Tibial artery (tissue), 4 donors: Measurements from ENCODE around the gene TBC1D1.

Source experiments
- DNase-seq, 2 donors: peaks; one replicate each; pipeline ENCODE4 v3.0.0-alpha.2; 2019
- H3K27ac ChIP-seq, 2 donors: fragments of 200-600 bp; sonication (generic) in 1 of 2; 1 replicate in 1 of 2; 2 replicates in 1 of 2; pipeline ENCODE4 v1.5.1; 2018 to 2019; ENCODE audit warnings: mild to moderate bottlenecking in 1 of 2
- H3K27me3 ChIP-seq, 2 donors: fragments of 200-600 bp; sonication (generic) in 1 of 2; one replicate each; pipeline versions ENCODE4 v1.5.1 to v1.6.0; 2016 to 2019
- H3K36me3 ChIP-seq, 3 donors: fragments of 200-600 bp; sonication (generic) in 2 of 3; one replicate each; pipeline ENCODE4 v1.5.1; 2016 to 2019; ENCODE audit warnings: mild to moderate bottlenecking in 2 of 3
- H3K4me1 ChIP-seq, 4 donors: fragments of 200-600 bp; sonication (generic) in 2 of 4; 1 replicate in 3 of 4; 2 replicates in 1 of 4; pipeline ENCODE4 v1.5.1; 2016 to 2019
- H3K4me3 ChIP-seq, 2 donors: fragments of 200-600 bp; sonication (generic) in 1 of 2; 1 replicate in 1 of 2; 2 replicates in 1 of 2; pipeline ENCODE4 v1.5.1; 2018 to 2019; ENCODE audit warnings: mild to moderate bottlenecking in 2 of 2
- H3K9me3 ChIP-seq, 3 donors: fragments of 200-600 bp; sonication (generic) in 1 of 3; one replicate each; pipeline ENCODE4 v1.5.1; 2016 to 2019
- CTCF ChIP-seq, 2 experiments: fragments of 200-600 bp in 1 of 2; fragments of 450-650 bp in 1 of 2; IDR thresholded peaks; one replicate each; pipeline ENCODE4 v1.5.1; 2017 to 2019; ENCODE audit warnings: antibody characterized with exemption in 2 of 2, mild to moderate bottlenecking in 1 of 2, moderate library complexity in 1 of 2
- intact Hi-C: fragments of 100-400 bp; cut with DNase I; formaldehyde crosslinking; loops from one replicate; pipeline ENCODE4 v1.15.0; 2023; ENCODE audit warnings: low total_unique reads

The TBC1D1 gene

GRCh38 chr4:38102957-38103588 is 212.2 kb downstream of the TBC1D1 start:
- Histone ChIP-seq H3K27ac (no peak overlapping the region), H3K27me3 (no peaks in the 10 kb centered on the region), H3K36me3 (peaks cover 31 to 77% (median 54%) of the 10 kb centered on the region in 3 donors), H3K9me3 (no peaks in the 10 kb centered on the region), H3K4me3 (no peak overlapping the region), H3K4me1 (peaks cover 0 to 30% (median 15%) of the 10 kb centered on the region in 4 donors)
- no peak for TF ChIP-seq CTCF (IDR thresholded peaks at IDR 0.05)
- no peak for DNase-seq
- intact Hi-C loops = no loop called here

GRCh38 chr4:38105475-38106220 is 214.8 kb downstream of the TBC1D1 start:
- Histone ChIP-seq H3K36me3 (peaks cover 43 to 91% (median 58%) of the 10 kb centered on the region in 3 donors), H3K27me3 (no peaks in the 10 kb centered on the region), H3K9me3 (no peaks in the 10 kb centered on the region), H3K4me3 (no peak overlapping the region), H3K27ac (no peak overlapping the region), H3K4me1 (peaks cover 0 to 5% (median 2%) of the 10 kb centered on the region in 4 donors)
- DNase-seq = no peak
- no peak for TF ChIP-seq CTCF (IDR thresholded peaks at IDR 0.05)
- intact Hi-C loops = no loop called here

GRCh38 chr4:38106311-38106710 is 215.4 kb downstream of the TBC1D1 start:
- H3K36me3 ChIP-seq = peaks cover 43 to 85% (median 52%) of the 10 kb centered on the region in 3 donors
- no peak overlapping the region for H3K27ac ChIP-seq
- DNase-seq = no peak
- no peaks in the 10 kb centered on the region for H3K9me3 ChIP-seq
- H3K4me3 ChIP-seq = no peak overlapping the region
- TF ChIP-seq CTCF (IDR thresholded peaks at IDR 0.05) = no peak
- H3K4me1 ChIP-seq = no peaks in the 10 kb centered on the region
- H3K27me3 ChIP-seq = no peaks in the 10 kb centered on the region
- intact Hi-C loops = no loop called here

GRCh38 chr4:38106886-38107514 is 216.1 kb downstream of the TBC1D1 start:
- Histone ChIP-seq H3K27me3 (no peaks in the 10 kb centered on the region), H3K27ac (no peak overlapping the region), H3K36me3 (peaks cover 43 to 78% (median 47%) of the 10 kb centered on the region in 3 donors), H3K4me3 (no peak overlapping the region), H3K4me1 (no peaks in the 10 kb centered on the region), H3K9me3 (no peaks in the 10 kb centered on the region)
- TF ChIP-seq CTCF (IDR thresholded peaks at IDR 0.05) = no peak
- intact Hi-C loops = no loop called here
- DNase-seq = no peak

- TF ChIP-seq CTCF (IDR thresholded peaks at IDR 0.05) = no peak
- intact Hi-C loops = no loop called here
- Histone ChIP-seq H3K9me3 (no peaks in the 10 kb centered on the region), H3K4me1 (no peaks in the 10 kb centered on the region), H3K36me3 (peaks cover 43 to 75% (median 43%) of the 10 kb centered on the region in 3 donors), H3K27me3 (no peaks in the 10 kb centered on the region), H3K27ac (no peak overlapping the region), H3K4me3 (no peak overlapping the region)
- no peak for DNase-seq
These were observed 216.9 kb downstream of the TBC1D1 start for GRCh38 chr4:38107818-38108217.
